ENCODE data around the gene CNOT10. TPM values are rescaled to one million over a fixed set of nuclear protein-coding genes. Genes with fewer than 3 reads are reported as not detected.

The CNOT10 gene
- total RNA-seq, 4 donors from 2014 or later, result 15.1 to 50.0 (median 31.8) TPM

GRCh38 chr3:32700244-32700643 lies 15.3 kb downstream of the CNOT10 start:
- no peak for TF ChIP-seq POLR2A (IDR thresholded peaks at IDR 0.05)
- no peak for TF ChIP-seq CTCF (IDR thresholded peaks at IDR 0.05)
- intact Hi-C loops (cut with DNase I; ENCODE audit: low total_unique reads), result no loop called here
- no peaks in the 10 kb centered on the region for H3K36me3 ChIP-seq
- H3K4me3 ChIP-seq, result no peak overlapping the region
- no peak for DNase-seq
- no peak overlapping the region for H3K27ac ChIP-seq
- H3K9me3 ChIP-seq, result no peaks in the 10 kb centered on the region
- H3K4me1 ChIP-seq, result no peaks in the 10 kb centered on the region
- no peaks in the 10 kb centered on the region for H3K27me3 ChIP-seq

GRCh38 chr3:32703491-32703972 lies 18.5 kb downstream of the CNOT10 start:
- H3K36me3 ChIP-seq, result no peaks in the 10 kb centered on the region
- intact Hi-C loops (cut with DNase I; ENCODE audit: low total_unique reads), result no loop called here
- no peak overlapping the region for H3K4me3 ChIP-seq
- peaks cover 0 to 4% of the 10 kb centered on the region in 2 donors for H3K4me1 ChIP-seq
- TF ChIP-seq POLR2A (IDR thresholded peaks at IDR 0.05), result no peak
- TF ChIP-seq CTCF (IDR thresholded peaks at IDR 0.05), result no peak
- H3K27me3 ChIP-seq, result no peaks in the 10 kb centered on the region
- DNase-seq, result no peak
- no peaks in the 10 kb centered on the region for H3K9me3 ChIP-seq
- no peak overlapping the region for H3K27ac ChIP-seq

GRCh38 chr3:32705232-32705631 lies 20.2 kb downstream of the CNOT10 start:
- Histone ChIP-seq H3K9me3 (no peaks in the 10 kb centered on the region), H3K36me3 (no peaks in the 10 kb centered on the region), H3K27ac (no peak overlapping the region), H3K4me3 (no peak overlapping the region), H3K4me1 (peaks cover 0 to 4% of the 10 kb centered on the region in 2 donors), H3K27me3 (no peaks in the 10 kb centered on the region)
- DNase-seq, result no peak
- TF ChIP-seq POLR2A (IDR thresholded peaks at IDR 0.05), result no peak
- no peak for TF ChIP-seq CTCF (IDR thresholded peaks at IDR 0.05)
- intact Hi-C loops (cut with DNase I; ENCODE audit: low total_unique reads), result no loop called here

GRCh38 chr3:32706348-32707025 lies 21.5 kb downstream of the CNOT10 start:
- no peaks in the 10 kb centered on the region for H3K27me3 ChIP-seq
- intact Hi-C loops (cut with DNase I; ENCODE audit: low total_unique reads), result no loop called here
- peaks cover 0 to 4% of the 10 kb centered on the region in 2 donors for H3K4me1 ChIP-seq
- no peaks in the 10 kb centered on the region for H3K9me3 ChIP-seq
- no peak for DNase-seq
- no peaks in the 10 kb centered on the region for H3K36me3 ChIP-seq
- no peak for TF ChIP-seq CTCF (IDR thresholded peaks at IDR 0.05)
- TF ChIP-seq POLR2A (IDR thresholded peaks at IDR 0.05), result no peak
- H3K27ac ChIP-seq, result no peak overlapping the region
- no peak overlapping the region for H3K4me3 ChIP-seq

GRCh38 chr3:32707026-32707370 lies 22.0 kb downstream of the CNOT10 start:
- H3K4me3 ChIP-seq, result no peak overlapping the region
- H3K27me3 ChIP-seq, result no peaks in the 10 kb centered on the region
- no peak overlapping the region for H3K27ac ChIP-seq
- no peak for DNase-seq
- intact Hi-C loops (cut with DNase I; ENCODE audit: low total_unique reads), result no loop called here
- TF ChIP-seq CTCF (IDR thresholded peaks at IDR 0.05), result no peak
- no peak for TF ChIP-seq POLR2A (IDR thresholded peaks at IDR 0.05)
- H3K36me3 ChIP-seq, result no peaks in the 10 kb centered on the region
- peaks cover 0 to 4% of the 10 kb centered on the region in 2 donors for H3K4me1 ChIP-seq
- H3K9me3 ChIP-seq, result no peaks in the 10 kb centered on the region
